CD14-positive monocyte (primary cell): ENCODE results near the gene CCNY. TPM values are rescaled to one million over a fixed set of nuclear protein-coding genes. Genes with fewer than 3 reads are reported as not detected.

Source experiments
- DNase-seq, 3 donors: peaks; one replicate each; pipeline ENCODE4 v3.0.0-alpha.2; 2011 to 2022
- H2AFZ ChIP-seq: 2 replicates; pipeline ENCODE4 v1.6.0; 2012; ENCODE audit warnings: mild to moderate bottlenecking, low read depth, low read length, inconsistent platforms; ENCODE audit not compliant: insufficient read depth, poor library complexity, severe bottlenecking
- H3K27ac ChIP-seq, 2 donors: 1 replicate in 1 of 2; 2 replicates in 1 of 2; pipeline ENCODE4 v1.5.1; 2012 to 2013; ENCODE audit warnings: low read length in 2 of 2, control low read depth in 1 of 2, inconsistent platforms in 1 of 2, low read depth in 1 of 2, mild to moderate bottlenecking in 1 of 2
- H3K27me3 ChIP-seq, 2 donors: one replicate each; pipeline versions ENCODE4 v1.6.0 to v1.6.1; 2011 to 2013; ENCODE audit warnings: low read length in 2 of 2; ENCODE audit not compliant: control insufficient read depth in 2 of 2, insufficient read depth in 2 of 2
- H3K36me3 ChIP-seq, 2 donors: replicated peaks in 1 of 2; 1 replicate in 1 of 2; 2 replicates in 1 of 2; pipeline versions ENCODE4 v1.5.1 to v1.6.1; 2012 to 2013; ENCODE audit warnings: low read length in 2 of 2, control low read depth in 1 of 2, inconsistent platforms in 1 of 2, mild to moderate bottlenecking in 1 of 2; ENCODE audit not compliant: insufficient read depth in 2 of 2, control insufficient read depth in 1 of 2
- H3K4me1 ChIP-seq, 2 donors: 1 replicate in 1 of 2; 2 replicates in 1 of 2; pipeline versions ENCODE4 v1.5.1 to v1.6.1; 2012 to 2013; ENCODE audit warnings: low read length in 2 of 2, control low read depth in 1 of 2, inconsistent platforms in 1 of 2, mild to moderate bottlenecking in 1 of 2, moderate library complexity in 1 of 2; ENCODE audit not compliant: insufficient read depth in 2 of 2, control insufficient read depth in 1 of 2
- H3K4me2 ChIP-seq: replicated peaks from 2 replicates; pipeline ENCODE3; 2012; ENCODE audit warnings: low read length, moderate library complexity, mild to moderate bottlenecking; ENCODE audit not compliant: poor library complexity, severe bottlenecking; ENCODE audit errors: extremely low read depth
- H3K4me3 ChIP-seq, 3 experiments: fragments of 200-600 bp in 1 of 3; sonication (generic) in 1 of 3; replicated peaks in 1 of 3; 1 replicate in 2 of 3; 2 replicates in 1 of 3; pipeline ENCODE4 v1.5.1; 2011 to 2013; ENCODE audit warnings: low read length in 3 of 3, mild to moderate bottlenecking in 3 of 3, control low read depth in 2 of 3, low read depth in 2 of 3, inconsistent platforms in 1 of 3, moderate library complexity in 1 of 3
- H3K79me2 ChIP-seq: 2 replicates; pipeline ENCODE4 v1.6.0; 2012; ENCODE audit warnings: mild to moderate bottlenecking, control low read depth, inconsistent platforms, low read length, moderate library complexity; ENCODE audit not compliant: insufficient read depth
- H3K9ac ChIP-seq: 2 replicates; pipeline ENCODE4 v1.6.0; 2017; ENCODE audit warnings: low read length, mild to moderate bottlenecking; ENCODE audit not compliant: insufficient read depth, poor library complexity, severe bottlenecking
- H3K9me3 ChIP-seq, 2 donors: replicated peaks in 1 of 2; 1 replicate in 1 of 2; 2 replicates in 1 of 2; pipeline versions ENCODE4 v1.5.1 to v1.6.1; 2012 to 2013; ENCODE audit warnings: low read length in 2 of 2, control low read depth in 1 of 2; ENCODE audit not compliant: control insufficient read depth in 1 of 2, insufficient read depth in 1 of 2
- H4K20me1 ChIP-seq: 2 replicates; pipeline ENCODE4 v1.6.0; 2012; ENCODE audit warnings: mild to moderate bottlenecking, low read length, control low read depth, moderate library complexity; ENCODE audit not compliant: insufficient read depth
- H3K27ac Mint-ChIP-seq, 7 donors: one replicate each; pipeline ENCODE4 v1.8.0; 2020; ENCODE audit warnings: mild to moderate bottlenecking in 7 of 7, mixed read lengths in 7 of 7, moderate library complexity in 6 of 7, inconsistent platforms in 2 of 7
- H3K27me3 Mint-ChIP-seq, 3 donors: one replicate each; pipeline ENCODE4 v1.8.0; 2021 to 2022; ENCODE audit warnings: low read depth in 3 of 3, mild to moderate bottlenecking in 3 of 3, mixed read lengths in 3 of 3, moderate library complexity in 3 of 3, inconsistent platforms in 1 of 3
- H3K36me3 Mint-ChIP-seq, 2 donors: one replicate each; pipeline ENCODE4 v1.8.0; 2020; ENCODE audit warnings: mixed read lengths in 2 of 2, inconsistent platforms in 1 of 2, mild to moderate bottlenecking in 1 of 2
- H3K4me1 Mint-ChIP-seq: one replicate; pipeline ENCODE4 v1.8.0; 2020; ENCODE audit warnings: mild to moderate bottlenecking, mixed read lengths
- H3K4me3 Mint-ChIP-seq, 2 donors: one replicate each; pipeline ENCODE4 v1.8.0; 2020; ENCODE audit warnings: mild to moderate bottlenecking in 2 of 2, mixed read lengths in 2 of 2, moderate library complexity in 1 of 2
- H3K9me3 Mint-ChIP-seq, 7 donors: one replicate each; pipeline ENCODE4 v1.8.0; 2020 to 2022; ENCODE audit warnings: mixed read lengths in 7 of 7, mild to moderate bottlenecking in 6 of 7, moderate library complexity in 6 of 7, inconsistent platforms in 2 of 7
- CTCF ChIP-seq: fragments of 200-600 bp; IDR thresholded peaks from one replicate; pipeline ENCODE4 v1.8.0; 2022; ENCODE audit warnings: antibody characterized with exemption, mild to moderate bottlenecking
- WGBS: methylation state at CpG from one replicate; pipeline ENCODE4 v1.1.5; 2013; ENCODE audit warnings: missing lambda C conversion rate; ENCODE audit not compliant: insufficient coverage; 5-methylcytosine and 5-hydroxymethylcytosine counted together
- intact Hi-C, 2 donors: fragments of 100-400 bp; cut with micrococcal nuclease; formaldehyde crosslinking; loops; one replicate each; pipeline versions ENCODE4 v1.15.0 to v1.15.1; 2023
- polyA plus RNA-seq, 3 donors: library from polyadenylated mRNA; depleted of rRNA in 1 of 3; unstranded in 2 of 3; stranded (reverse) in 1 of 3; fragments of 300-500 nt in 2 of 3; fragments of >200 nt in 1 of 3; fragmentation: Illumina TruSeq in 2 of 3; gene quantifications; 1 replicate in 2 of 3; 2 replicates in 1 of 3; pipeline ENCODE4 v1.2.3, GENCODE V29; 2012 to 2021

Gene CCNY
- polyA plus RNA-seq, 3 donors = 39.9 to 116 (median 64.8) TPM

DNA sequence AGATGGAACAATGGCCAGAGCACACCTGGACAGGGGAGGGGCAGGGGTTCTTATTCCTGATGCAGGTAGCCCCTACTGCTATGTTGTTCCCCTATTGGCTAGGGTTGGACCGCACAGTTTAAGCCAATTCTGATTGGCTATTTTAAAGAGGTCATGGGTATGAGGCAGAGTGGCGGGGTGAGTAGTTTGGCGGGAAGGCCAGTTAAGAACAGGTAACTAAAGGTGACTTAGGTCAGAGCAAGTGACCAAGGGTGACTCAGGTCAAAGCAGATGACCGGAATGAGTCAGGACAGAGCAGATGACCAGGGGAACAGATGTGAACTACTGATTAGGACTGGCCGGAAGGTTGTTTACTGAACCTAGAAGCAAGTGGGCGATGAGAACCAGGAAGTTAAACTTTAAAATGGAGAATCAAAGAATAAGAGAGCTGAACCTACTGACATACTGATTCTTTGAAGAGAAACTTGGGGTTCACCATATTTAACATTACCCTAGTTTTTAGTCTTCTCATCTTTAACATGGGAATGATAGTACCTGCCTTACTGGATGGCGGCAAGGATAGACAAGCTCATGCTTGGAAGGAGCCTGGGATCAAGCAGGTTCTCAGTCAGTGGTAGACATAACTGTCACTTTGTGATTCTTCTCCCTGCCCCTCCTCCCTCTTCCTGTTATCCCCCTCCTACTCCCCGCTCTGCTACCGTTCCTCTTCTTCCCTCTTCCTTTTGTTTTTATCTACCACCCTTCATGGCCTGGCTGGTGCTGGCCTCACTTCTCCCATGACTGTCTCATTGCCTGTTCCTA is 55.0 kb downstream of the CCNY start:
- no peak overlapping the region for H3K9ac ChIP-seq
- H3K36me3 ChIP-seq = no peaks in the 10 kb centered on the region
- H3K79me2 ChIP-seq = peaks cover 100% of the 10 kb centered on the region
- no peak overlapping the region for H3K4me3 ChIP-seq
- no peaks in the 10 kb centered on the region for H3K27me3 Mint-ChIP-seq
- peaks cover 64% of the 10 kb centered on the region for H3K4me1 Mint-ChIP-seq
- no peaks in the 10 kb centered on the region for H3K27me3 ChIP-seq
- peak overlapping the region in 1 of 2 donors; percentile 39 for H3K27ac ChIP-seq
- peaks cover 4 to 10% of the 10 kb centered on the region in 2 donors for H3K36me3 Mint-ChIP-seq
- H4K20me1 ChIP-seq = peaks cover 100% of the 10 kb centered on the region
- no peak for DNase-seq
- peaks cover 10 to 17% of the 10 kb centered on the region in 2 donors for H3K9me3 ChIP-seq
- H3K4me1 ChIP-seq = peaks cover 25 to 35% of the 10 kb centered on the region in 2 donors
- no peak overlapping the region for H2AFZ ChIP-seq
- intact Hi-C loops = no loop called here
- H3K4me3 Mint-ChIP-seq = no peak overlapping the region
- H3K9me3 Mint-ChIP-seq = peaks cover 6 to 19% (median 13%) of the 10 kb centered on the region in 7 donors
- H3K27ac Mint-ChIP-seq = peak overlapping the region in 6 of 7 donors; percentile 28 to 75 (median 49)
- no peak for TF ChIP-seq CTCF
- H3K4me2 ChIP-seq = no peak overlapping the region
- WGBS = 64% methylated on average over 6 of the region's 9 CpGs

DNA sequence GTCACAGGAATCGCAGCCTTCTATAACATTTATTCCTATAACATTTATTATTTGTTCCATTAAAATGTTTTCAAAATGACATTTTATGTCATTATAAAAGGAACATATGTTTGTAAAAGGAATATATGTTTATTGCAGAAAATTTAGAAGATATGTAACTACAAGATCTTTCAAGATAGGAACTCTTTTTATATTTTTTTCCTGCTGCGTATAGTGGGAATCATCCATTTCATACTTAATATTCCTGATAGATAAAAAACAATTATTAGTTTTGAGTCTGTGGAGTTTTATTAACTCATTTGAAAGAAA is 55.6 kb downstream of the CCNY start:
- no peak overlapping the region for H3K4me3 ChIP-seq
- H3K27ac ChIP-seq = peak overlapping the region in 1 of 2 donors; percentile 39
- peaks cover 100% of the 10 kb centered on the region for H4K20me1 ChIP-seq
- Mint-ChIP-seq H3K9me3 (peaks cover 6 to 19% (median 13%) of the 10 kb centered on the region in 7 donors), H3K36me3 (peaks cover 4 to 10% of the 10 kb centered on the region in 2 donors), H3K27ac (peak overlapping the region in 3 of 7 donors; percentile 30 to 44 (median 41)), H3K4me3 (no peak overlapping the region), H3K27me3 (no peaks in the 10 kb centered on the region), H3K4me1 (peaks cover 63% of the 10 kb centered on the region)
- H3K36me3 ChIP-seq = no peaks in the 10 kb centered on the region
- H3K9me3 ChIP-seq = peaks cover 10 to 17% of the 10 kb centered on the region in 2 donors
- peaks cover 25 to 29% of the 10 kb centered on the region in 2 donors for H3K4me1 ChIP-seq
- H2AFZ ChIP-seq = no peak overlapping the region
- H3K27me3 ChIP-seq = no peaks in the 10 kb centered on the region
- intact Hi-C loops = no loop called here
- H3K79me2 ChIP-seq = peaks cover 100% of the 10 kb centered on the region
- TF ChIP-seq CTCF = no peak
- DNase-seq = no peak
- no CpG with 5 or more reads among the region's 2 CpGs for whole genome bisulfite sequencing
- H3K4me2 ChIP-seq = no peak overlapping the region
- no peak overlapping the region for H3K9ac ChIP-seq
